ENCODE data around the gene GARS1.
"Not testable (repeated sequence)": the region's sequence is repeated elsewhere in the genome, so short reads cannot be mapped to it uniquely, and the experiment has no call there.

Gene GARS1

DNA sequence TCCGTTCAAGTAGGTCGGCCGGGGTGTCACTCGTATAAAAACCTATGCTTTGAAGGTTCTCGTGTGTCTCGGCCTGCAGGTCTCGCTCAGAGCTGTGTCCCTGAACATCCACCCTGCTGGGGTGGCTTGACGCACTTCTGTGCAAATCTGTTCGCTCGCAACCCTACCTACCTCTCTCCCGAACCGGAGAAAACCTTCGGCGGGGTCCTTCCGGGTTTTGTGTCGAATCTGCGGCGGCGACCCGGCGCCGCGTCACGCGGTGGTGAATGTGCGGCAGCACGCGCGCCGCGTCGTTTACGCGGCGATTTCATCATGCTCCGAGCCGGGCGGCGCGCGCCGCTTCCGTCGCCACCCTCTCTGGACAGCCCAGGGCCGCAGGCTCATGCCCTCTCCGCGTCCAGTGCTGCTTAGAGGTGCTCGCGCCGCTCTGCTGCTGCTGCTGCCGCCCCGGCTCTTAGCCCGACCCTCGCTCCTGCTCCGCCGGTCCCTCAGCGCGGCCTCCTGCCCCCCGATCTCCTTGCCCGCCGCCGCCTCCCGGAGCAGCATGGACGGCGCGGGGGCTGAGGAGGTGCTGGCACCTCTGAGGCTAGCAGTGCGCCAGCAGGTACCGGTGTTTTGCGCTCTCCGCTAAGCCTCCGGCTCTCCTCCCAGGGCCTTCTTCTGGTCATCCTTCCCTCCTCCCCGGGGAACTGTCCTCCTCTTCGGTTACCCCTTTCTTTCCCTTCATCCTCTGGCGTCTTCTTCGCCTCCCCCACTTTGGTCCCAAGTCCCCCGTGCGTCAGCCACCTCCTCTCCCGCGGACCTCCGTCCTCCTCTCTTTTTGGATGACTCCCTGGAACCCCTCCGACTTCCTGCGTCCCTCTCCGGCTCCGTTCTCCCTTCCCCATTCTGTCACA, at the start of gene GARS1:
Gene GARS1 (plus strand): TSS at position 339 of the 896 bp plus-strand sequence. CDS start 44 bp downstream, at position 383.
- peak; percentile 91 for DNase-seq (ENCODE audit: low read depth)

GRCh38 chr7:30545791-30546555, 48.7 kb upstream of the GARS1 start:
- peak; percentile 61 for DNase-seq (ENCODE audit: low read depth)

DNA sequence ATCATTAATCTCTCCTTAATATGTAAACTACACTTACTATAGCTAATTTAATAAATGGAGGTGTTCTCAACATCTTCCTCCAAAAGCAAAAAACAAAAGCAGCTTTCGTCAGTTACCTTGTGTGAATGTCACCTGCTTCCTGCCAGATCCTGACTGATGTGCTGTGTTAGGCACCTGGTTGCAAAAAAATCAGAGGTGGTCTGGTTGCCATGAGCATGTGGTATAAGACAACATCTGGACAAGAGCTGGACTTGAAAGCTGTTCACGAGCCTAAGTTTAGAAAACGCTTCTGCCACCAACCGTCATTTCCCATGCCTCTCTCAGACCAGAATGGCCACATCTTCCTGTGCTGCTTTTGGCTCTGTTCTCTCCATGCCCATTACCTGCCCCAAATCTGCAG, 48.1 kb upstream of the GARS1 start:
- no peak for DNase-seq (ENCODE audit: low read depth)

DNA sequence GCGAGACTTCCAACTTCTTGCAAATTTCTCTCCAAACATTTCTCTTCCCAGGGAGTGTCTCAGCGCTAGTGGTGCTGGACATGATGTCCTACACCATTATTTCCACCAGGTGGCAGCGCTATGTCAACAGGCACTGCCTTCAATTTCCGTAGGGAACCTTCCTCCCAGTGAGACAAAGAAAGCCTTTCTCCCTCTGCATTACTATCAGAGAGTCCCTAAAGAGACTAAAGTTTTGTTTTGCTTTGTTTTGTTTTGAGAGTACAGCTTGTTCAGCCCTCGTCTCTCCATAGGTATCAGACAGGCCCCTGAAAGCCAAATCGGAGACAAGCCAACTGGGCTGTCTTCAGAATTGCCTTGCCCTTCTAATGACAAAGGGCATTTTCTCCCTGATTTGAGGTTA, 45.8 kb upstream of the GARS1 start:
- peak; percentile 74 for DNase-seq (ENCODE audit: low read depth)

GRCh38 chr7:30549931-30550493, 44.7 kb upstream of the GARS1 start:
- no peak for DNase-seq (ENCODE audit: low read depth)

DNA sequence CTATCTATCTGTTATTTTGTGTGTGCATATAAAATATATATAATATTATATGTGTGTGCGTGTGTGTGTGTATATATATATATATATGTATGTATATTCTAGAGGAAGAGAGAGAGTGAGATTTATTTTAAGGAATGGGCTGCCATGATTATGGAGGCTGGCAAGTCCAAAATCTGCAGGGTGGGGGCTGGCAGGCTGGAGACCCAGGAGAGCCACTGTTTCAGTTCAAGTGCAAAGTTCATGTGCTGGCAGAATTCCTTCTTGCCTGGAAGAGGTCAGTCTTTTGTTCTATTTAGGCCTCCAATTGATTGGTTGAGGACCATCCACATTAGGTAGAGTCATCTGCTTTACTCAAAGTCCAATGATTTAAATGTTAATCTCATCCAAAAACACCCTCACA, 42.3 kb upstream of the GARS1 start:
- DNase-seq (ENCODE audit: low read depth), result no peak

- no peak for DNase-seq (ENCODE audit: low read depth)
These were observed 41.5 kb upstream of the GARS1 start for GRCh38 chr7:30553141-30553540.

DNA sequence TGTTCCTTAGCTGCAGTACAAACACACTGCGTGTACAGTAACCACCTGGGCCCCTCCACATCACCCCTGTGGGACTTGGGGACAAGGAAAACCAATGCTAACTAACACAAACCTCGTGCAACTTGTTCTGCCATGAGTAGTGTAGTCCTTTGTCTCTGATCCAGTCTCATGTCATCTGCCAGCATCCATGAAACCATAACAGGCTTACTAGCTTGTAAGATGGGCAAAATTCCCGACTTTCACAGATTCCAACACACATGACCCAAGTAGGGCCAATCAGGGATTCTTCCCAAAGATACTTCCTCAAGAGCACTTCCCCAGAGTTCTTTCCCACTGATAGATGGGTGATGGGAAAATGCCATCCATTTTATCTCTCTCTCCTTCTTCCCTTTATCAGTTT, 41.1 kb upstream of the GARS1 start:
- no peak for DNase-seq (ENCODE audit: low read depth)

DNA sequence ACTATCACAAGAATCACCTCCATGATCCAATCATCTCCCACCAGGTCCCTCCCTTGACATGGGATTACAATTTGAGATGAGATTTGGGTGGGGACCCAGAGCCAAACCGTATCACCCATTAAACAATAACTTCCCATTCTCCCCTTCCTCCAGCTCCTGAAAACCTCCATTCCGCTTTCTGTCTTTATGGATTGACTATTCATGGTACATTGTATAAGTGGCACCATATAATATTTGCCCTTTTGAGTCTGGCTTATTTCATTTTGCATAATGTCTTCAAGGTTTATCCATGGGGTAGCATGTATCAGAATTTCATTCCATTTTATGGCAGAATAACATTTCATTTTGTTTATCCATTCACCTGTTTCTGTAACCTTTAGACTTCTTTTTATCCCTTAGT, 39.2 kb upstream of the GARS1 start:
- no peak for DNase-seq (ENCODE audit: low read depth)

GRCh38 chr7:30556840-30557239, 37.8 kb upstream of the GARS1 start:
- DNase-seq (ENCODE audit: low read depth), result peak; percentile 14

DNA sequence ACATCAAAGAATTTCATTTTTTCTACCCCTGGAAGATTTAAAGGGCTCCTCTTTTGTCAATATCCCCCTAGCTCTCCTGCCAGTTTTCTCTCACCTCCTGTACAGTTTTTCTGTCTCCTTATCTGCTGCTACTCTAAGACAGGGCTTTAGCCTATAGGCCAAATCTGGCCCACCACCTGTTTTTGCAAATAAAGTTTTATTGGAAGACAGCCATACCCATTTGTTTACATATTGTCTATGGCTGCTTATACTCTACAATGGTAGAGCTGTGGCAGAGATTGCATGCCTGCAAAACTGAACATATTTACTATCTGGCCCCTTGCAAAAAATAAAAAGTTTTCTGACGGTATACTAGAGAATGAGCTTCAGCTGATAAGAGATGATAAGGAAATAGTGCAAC, 37.4 kb upstream of the GARS1 start:
- no peak for DNase-seq (ENCODE audit: low read depth)

DNA sequence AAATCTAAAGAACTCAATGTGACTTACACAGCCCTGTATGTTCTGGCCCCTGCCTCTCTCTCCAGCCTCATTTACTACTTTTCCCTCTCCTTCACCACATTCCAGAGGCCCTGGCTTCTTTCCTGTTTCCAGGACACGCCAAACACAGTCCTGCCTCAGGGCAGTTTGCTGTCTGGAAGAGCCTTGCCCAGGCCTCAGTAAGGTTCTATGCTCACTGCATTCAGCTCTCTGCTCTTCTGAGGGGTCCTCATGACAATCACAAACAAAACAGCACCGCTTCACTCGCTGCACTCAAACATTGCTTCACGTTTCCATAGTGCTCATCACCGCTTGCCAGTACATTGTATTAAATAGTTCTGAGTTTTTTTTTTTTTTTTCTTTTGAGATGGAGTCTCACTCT, 35.1 kb upstream of the GARS1 start:
- DNase-seq (ENCODE audit: low read depth), result peak; percentile 89

DNA sequence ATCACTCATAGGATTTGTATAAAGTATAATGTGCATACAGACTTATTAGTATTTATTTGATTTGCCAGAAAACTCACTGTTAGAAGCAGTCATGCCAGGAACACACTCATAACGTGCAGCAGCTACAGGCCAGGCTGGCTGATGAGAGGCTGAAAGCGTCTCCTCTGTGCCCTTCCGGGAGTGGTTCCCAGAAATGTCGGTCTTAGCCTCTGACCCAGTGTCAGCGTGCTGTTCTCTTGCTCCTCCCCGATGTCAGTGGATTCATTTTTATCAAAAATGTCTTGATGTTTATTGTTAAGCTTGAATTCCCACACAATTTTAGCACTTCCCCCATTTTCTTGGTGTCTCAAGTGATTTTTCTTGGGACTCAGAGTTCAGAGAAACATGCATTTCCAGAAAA, 33.3 kb upstream of the GARS1 start:
- no peak for DNase-seq (ENCODE audit: low read depth)

GRCh38 chr7:30562498-30562897, 32.2 kb upstream of the GARS1 start:
- DNase-seq (ENCODE audit: low read depth), result peak; percentile 56

- no peak for DNase-seq (ENCODE audit: low read depth)
These were observed 31.8 kb upstream of the GARS1 start for GRCh38 chr7:30562909-30563308.

GRCh38 chr7:30563326-30563942, 31.2 kb upstream of the GARS1 start:
- DNase-seq (ENCODE audit: low read depth), result peak; percentile 56

DNA sequence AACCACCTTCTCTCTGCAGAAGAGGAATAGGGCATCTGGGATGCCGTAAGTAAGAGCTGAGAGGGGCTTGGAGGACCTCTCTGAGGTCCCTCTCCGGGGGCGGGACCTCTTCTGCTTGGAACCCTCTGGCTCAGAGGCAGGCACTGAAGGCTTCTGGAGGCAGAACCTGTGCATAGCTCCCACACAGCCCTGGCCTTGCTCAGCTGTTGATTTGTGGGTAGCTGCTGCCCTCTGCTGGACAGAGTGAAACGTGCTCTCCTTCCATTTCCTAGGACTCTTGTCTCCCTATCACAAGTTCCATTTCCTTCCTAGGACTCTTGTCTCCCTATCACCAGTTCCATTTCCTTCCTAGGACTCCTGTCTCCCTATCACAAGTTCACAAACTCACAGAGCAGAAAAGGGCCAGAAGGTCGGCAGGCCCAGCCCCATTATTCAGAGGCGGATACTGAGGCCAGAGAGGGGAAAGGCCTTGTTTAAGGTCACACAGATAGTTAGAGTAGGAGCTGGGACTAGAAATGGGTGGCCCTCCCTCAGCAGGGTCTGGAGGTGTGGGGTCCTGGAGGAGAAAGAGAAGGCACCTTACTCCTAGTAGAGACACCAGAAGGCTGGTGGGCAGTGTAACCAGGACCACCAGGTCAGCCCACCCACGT, 30.3 kb upstream of the GARS1 start:
- DNase-seq (ENCODE audit: low read depth), result peak; percentile 83

DNA sequence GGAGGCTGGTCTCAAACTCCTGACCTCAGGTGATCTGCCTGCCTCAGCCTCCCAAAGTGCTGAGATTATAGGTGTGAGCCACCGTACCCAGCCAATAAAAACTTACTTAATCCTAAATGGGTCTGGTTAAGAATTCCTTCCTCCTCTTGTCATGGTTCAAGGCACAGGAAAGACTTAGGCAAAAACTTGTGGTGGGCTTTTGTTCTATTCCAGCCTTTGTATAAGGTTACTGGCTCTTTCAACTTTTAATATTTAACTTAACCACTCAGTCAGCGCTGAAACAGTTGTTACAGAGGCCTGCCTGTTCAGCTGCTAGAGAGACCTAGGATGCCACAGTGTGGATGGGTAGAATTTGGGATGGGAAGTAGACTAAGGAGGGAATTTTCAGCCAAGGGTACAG, 28.1 kb upstream of the GARS1 start:
- no peak for DNase-seq (ENCODE audit: low read depth)

DNA sequence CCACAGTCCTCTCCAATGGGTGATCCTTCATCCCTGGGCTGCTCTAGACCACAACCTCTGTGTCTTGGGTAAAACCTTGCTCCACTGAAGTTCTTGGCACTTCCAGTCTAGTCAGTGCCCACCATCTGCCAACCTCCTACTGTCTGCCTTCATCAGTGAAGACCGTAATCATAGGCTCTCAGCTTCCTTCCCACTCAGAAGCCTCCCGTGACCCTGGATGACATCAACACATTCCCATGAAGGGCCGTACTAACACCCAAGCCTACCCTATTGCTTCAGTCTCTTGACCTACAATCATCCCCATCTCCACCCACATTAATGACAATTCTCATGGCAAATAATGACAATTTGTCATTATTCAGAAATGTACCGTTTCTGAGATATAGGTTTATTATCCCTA, 27.6 kb upstream of the GARS1 start:
- no peak for DNase-seq (ENCODE audit: low read depth)

- DNase-seq (ENCODE audit: low read depth), result not testable (repeated sequence)
These were observed 24.4 kb upstream of the GARS1 start for GRCh38 chr7:30570238-30570637.

GRCh38 chr7:30572212-30572841, 22.4 kb upstream of the GARS1 start:
- DNase-seq (ENCODE audit: low read depth), result no peak

Measured in EH (cell line).